ENCODE results near the gene UPP2.

DNA sequence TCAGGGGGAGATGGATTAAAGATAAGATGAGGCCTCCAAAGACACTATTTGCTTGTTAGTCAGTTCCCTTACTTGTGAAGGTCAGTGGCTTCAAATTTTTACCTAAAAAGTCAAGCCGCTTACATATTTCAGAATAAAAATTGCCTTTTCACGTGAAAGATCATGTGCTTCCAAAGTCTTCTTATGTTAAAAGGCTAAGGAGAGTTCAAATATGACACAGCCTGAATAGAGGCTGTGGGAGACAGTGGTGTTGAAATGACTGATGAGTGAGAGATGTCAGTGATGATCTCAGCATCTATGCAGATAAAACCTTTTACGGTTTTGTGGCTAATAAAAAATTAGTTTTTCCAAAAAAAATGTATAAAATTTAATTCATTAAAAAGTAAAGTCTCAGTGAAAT is 40.5 kb downstream of the UPP2 start:
- TF ChIP-seq CTCF (conservative IDR thresholded peaks at IDR 0.05) (no peak), EZH2 (IDR thresholded peaks at IDR 0.05; ENCODE audit: low read depth) (no peak)
